Measurements from ENCODE around the gene SMIM36.

GRCh38 chr17:55540414-55541091, 29.3 kb upstream of the SMIM36 start:
- no peak for TF ChIP-seq CTCF (IDR thresholded peaks at IDR 0.05)
- no peak for TF ChIP-seq POLR2A (IDR thresholded peaks at IDR 0.05; ENCODE audit: low read depth)
- TF ChIP-seq POLR2AphosphoS5 (IDR thresholded peaks at IDR 0.05) = no peak
